AG08395 (cell line): ENCODE measurements around the gene MROH7.

Experiments
- DNase-seq: peaks from one replicate; pipeline ENCODE4 v3.0.0; 2012; ENCODE audit warnings: mixed read lengths, low spot score

The MROH7 gene

GRCh38 chr1:54651608-54652007 is 10.0 kb downstream of the MROH7 start:
- DNase-seq = no peak

- DNase-seq = no peak
Observed at GRCh38 chr1:54652168-54652567, 10.6 kb downstream of the MROH7 start.

GRCh38 chr1:54653036-54653435 is 11.4 kb downstream of the MROH7 start:
- peak; percentile 48 for DNase-seq

- DNase-seq = no peak
Observed at GRCh38 chr1:54658164-54658913, 16.8 kb downstream of the MROH7 start.

GRCh38 chr1:54663725-54664124 is 22.1 kb downstream of the MROH7 start:
- no peak for DNase-seq

- no peak for DNase-seq
Observed at GRCh38 chr1:54664364-54664763, 22.8 kb downstream of the MROH7 start.

GRCh38 chr1:54665852-54666251 is 24.3 kb downstream of the MROH7 start:
- DNase-seq = no peak

- DNase-seq = no peak
Observed at GRCh38 chr1:54666333-54666732, 24.7 kb downstream of the MROH7 start.

GRCh38 chr1:54667797-54668196 is 26.2 kb downstream of the MROH7 start:
- DNase-seq = no peak

- DNase-seq = no peak
Observed at GRCh38 chr1:54668567-54668966, 27.0 kb downstream of the MROH7 start.

GRCh38 chr1:54671985-54672608 is 30.5 kb downstream of the MROH7 start:
- DNase-seq = peak; percentile 75

- no peak for DNase-seq
Observed at GRCh38 chr1:54678776-54679643, 37.4 kb downstream of the MROH7 start.

- no peak for DNase-seq
Observed at GRCh38 chr1:54679706-54680105, 38.1 kb downstream of the MROH7 start.

GRCh38 chr1:54680387-54680786 is 38.8 kb downstream of the MROH7 start:
- no peak for DNase-seq

GRCh38 chr1:54681358-54681757 is 39.8 kb downstream of the MROH7 start:
- DNase-seq = no peak

- DNase-seq = no peak
Observed at GRCh38 chr1:54683453-54683852, 41.9 kb downstream of the MROH7 start.

- DNase-seq = no peak
Observed at GRCh38 chr1:54685335-54685905, 43.8 kb downstream of the MROH7 start.

- no peak for DNase-seq
Observed at GRCh38 chr1:54686155-54686554, 44.6 kb downstream of the MROH7 start.

GRCh38 chr1:54694771-54695170 is 53.2 kb downstream of the MROH7 start:
- DNase-seq = no peak

GRCh38 chr1:54695221-54695620 is 53.6 kb downstream of the MROH7 start:
- no peak for DNase-seq

GRCh38 chr1:54695764-54696163 is 54.2 kb downstream of the MROH7 start:
- no peak for DNase-seq

- DNase-seq = no peak
Observed at GRCh38 chr1:54696262-54696661, 54.7 kb downstream of the MROH7 start.

GRCh38 chr1:54697896-54698295 is 56.3 kb downstream of the MROH7 start:
- no peak for DNase-seq
